Right hindlimb (tissue), 1 donor: ENCODE results near the gene AFAP1.

Experiments
- DNase-seq: peaks from one replicate; pipeline ENCODE4 v3.0.0-alpha.2; 2018

AFAP1 gene

DNA sequence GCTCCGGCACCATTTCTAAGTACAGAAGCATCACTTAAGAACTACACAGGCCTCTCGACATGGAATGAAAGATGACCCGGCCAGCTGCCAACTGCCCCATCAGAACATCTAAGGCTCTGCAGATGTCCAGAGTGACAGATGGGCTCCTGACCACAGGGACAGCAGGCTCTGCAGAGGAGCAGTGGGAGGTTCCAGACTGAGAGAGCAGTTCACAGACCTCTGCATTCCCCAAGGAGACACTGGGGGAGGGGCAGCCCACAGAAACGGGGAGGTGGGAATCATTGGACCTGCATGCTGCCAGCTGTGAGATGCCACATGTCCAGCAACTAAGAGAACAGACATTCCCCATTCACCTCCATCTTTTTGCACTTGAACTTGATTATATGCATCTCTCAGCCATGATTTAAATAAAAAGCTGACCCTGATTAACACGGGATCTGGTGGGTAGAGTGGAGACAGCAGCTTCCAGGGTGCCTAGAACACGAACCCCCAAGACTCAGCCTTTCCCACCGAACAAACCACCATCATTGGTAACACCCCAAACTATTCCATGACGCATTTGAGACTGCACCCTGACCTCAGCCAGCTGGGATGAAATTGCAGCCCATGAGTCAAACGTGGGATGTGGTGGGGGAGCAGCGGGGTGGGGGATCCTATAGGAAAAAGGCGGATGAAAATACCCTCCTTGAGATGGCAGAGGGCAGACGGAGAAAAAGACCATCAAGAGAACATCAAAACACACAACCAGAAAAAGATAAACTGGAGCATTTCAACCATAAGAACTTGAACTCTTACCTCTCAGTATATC is 47.2 kb downstream of the AFAP1 start:
- DNase-seq = peak; percentile 57

DNA sequence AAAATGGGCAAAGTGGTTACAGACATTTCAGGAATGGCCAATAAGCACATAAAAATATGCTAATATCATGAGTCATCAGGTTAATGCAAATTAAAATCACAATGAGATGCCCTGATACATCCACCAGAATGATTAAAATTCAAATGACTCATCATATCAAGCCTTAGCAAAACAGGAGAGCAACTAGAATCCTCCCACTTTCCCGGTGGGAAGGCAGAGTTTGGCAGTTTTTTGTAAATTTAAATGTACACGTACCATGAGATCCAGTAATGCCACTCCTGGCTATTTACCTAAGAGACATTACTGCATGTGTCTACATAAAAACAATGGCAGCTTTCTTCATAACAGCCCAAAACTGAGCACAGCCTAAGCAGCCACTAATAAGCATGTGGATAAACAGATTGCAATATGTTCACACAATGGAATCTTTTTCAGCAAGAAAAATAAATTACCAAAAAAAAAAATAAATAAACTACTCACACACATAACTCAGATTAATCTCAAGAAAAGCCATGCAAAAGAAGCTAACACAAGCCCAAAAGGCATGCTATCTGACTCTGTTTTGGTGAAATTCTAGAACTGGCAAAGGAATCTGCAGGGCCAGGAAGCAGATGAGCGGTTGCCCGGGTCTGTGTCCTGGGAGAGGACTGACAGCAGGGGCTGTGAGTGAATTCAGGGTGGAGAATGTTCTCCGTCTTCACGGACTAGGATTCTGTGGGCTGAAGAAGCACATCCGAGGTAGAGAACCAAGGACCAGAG is 48.8 kb downstream of the AFAP1 start:
- DNase-seq = no peak

DNA sequence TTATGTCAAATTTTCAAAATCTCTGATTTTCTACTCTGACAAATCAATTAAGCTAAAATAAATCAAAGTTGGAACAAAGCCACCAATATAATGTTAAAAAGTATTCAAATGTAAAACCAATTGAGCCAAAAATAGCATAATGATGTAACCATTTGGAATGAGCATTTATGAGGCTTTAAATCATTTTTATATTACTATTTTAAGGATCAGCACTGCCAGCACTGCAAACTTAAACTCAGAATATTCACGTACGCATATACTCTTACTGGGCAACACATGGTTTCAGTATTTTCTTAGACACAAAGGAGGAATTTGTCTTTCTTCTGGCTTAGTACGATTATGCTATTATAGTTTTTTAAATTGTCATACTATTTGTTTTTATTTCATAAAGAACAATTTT is 52.2 kb downstream of the AFAP1 start:
- DNase-seq = no peak

DNA sequence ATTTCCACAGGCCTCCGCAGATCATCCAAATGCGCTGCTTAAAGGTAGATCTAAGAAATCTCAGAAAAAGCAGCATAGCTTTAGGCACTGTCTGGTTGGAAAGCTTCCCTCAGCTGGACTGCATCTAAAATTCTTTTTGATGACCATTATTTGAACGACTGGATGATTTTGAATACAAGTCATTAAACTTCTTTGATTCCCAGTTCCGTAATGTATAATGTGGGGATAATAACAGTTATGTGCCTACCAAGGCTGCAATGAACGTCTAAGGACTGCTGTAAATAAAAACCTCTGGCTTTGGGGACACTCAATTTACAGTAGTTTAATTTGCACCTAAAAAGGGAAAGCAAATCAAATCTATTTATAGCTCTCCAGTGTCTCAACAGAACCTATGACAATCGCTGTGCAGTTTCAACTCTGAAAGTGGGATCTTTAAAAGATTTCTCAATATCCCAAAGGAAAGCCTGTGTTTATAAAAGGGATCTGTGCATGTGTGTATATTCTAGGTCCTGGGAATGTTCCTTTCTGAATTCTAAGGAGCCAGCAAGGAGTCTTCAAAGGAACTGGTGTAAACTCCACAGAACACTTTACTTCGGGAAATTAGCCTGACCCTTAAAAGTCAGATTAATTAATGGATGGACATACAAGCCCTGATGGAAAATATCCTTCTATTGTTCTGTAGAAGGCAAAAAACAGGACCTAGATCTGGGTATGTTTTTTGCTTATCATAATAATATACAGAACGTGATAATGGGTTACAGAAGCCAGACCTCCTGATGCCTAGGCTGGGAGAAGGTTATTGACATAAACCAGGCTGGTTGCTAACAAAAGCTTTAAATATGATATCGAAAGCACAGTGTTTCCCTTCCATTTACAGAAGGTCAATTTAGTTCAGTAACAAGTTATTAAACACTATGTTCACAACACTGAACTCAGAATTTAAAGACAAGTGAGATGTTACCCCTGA is 53.4 kb downstream of the AFAP1 start:
- DNase-seq = no peak

DNA sequence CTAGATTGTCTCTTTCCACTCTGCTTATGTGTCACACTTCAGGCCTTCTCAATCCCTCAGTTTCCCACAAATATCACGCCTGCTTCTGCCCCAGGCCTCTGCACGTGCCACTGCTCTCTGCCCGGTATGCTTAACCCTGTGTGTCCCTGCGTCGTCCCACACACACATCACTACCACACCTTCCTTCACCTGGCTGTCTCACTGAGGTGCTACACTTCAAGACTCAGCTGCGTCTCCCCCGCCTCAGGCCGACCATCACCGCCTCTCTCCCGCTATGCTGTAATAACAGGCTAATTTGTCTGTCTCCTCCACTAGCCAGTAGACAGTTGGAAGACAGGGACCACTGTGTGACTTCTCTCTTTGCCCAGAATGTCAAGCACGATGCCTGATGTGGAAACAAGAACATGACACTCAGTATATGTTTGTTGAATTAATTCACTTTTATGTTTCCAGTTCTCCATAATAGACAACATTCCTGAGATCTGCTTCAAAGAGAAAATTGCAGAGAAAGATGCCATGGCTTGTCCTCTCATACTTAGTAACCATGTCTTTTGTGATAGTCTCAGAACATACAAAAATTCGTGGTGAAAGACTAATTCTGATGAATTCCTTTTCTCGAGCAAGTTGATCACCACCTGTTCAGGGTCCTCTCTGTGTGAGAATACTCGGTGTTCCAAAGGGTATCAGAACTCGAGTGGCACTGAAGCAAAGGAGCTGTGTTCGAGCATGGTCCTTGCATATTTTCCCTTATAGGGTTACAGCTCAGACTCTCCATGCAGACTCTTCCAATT is 54.2 kb downstream of the AFAP1 start:
- no peak for DNase-seq

DNA sequence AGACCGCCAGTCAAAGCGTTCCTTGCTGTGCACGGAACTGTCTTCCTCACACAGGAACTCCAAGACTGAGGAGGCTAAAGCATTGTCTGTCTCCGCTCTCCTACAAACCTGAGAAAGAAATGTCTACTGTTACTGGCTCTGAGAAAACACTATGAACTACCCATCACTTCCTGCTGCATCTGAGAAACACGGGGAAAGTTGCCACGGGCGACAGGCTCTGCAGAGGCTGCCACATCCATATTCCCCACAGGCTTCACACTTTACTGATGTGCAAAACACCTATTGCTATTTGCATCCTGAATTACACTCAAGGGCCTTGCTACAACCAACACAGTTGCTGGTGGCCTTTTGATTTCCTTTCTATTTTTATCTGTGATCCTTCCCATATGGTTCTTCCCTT is 59.0 kb downstream of the AFAP1 start:
- DNase-seq = no peak

DNA sequence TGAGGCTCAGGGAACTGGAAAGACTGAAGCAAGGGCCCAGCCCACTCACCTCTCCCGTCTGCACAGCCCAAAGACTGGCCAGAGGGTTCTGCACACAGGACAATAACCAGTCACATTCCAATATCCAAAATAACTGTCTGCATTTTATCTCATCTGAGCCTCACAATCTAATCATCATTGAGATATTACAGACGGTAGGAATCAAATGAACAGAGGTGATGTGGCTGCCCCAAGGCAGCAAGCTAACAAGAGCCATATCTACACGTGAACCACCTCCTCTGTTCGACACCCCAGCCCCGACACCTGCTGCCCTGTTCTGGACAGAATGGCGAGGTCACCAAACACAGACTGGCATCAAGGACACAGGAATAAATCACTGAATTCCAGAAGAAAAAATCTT is 60.5 kb downstream of the AFAP1 start:
- no peak for DNase-seq

DNA sequence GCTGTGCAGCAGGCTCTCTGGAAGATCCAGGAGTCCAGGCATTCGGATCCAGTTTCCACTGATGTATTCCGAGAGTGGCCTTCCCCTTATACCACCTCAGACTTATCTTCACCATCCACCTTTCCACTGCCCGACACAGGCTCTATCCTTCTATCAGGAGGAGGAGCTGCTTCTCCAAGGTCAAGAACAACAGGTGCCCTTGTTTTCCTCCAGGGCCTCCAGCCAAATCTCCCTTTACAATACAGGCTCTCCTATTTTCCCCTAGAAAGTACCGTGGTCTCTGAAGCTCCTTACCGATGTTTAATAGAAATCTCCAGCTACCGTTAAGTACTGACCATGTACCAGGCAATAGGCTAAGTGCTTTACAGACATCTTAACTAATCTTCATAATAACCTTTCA is 61.3 kb downstream of the AFAP1 start:
- no peak for DNase-seq

DNA sequence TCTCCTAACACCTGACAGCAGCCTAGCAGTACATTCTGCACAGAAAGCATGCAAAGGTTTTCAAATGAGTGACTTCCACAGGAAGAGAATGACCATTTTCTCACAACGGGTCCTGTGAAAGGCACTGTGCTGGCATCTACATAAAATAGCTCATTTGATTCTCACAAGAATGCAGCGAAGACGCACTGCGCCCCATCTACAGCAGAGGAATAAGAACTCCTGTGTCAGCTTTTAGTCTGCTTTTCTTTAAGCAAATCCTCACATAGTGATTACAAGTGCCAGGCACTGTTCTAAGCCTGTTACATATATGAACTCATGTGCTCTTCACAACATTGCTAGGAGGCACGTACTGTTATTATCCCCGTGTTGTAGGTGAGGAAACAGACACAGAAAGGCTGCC is 62.5 kb downstream of the AFAP1 start:
- DNase-seq = no peak

DNA sequence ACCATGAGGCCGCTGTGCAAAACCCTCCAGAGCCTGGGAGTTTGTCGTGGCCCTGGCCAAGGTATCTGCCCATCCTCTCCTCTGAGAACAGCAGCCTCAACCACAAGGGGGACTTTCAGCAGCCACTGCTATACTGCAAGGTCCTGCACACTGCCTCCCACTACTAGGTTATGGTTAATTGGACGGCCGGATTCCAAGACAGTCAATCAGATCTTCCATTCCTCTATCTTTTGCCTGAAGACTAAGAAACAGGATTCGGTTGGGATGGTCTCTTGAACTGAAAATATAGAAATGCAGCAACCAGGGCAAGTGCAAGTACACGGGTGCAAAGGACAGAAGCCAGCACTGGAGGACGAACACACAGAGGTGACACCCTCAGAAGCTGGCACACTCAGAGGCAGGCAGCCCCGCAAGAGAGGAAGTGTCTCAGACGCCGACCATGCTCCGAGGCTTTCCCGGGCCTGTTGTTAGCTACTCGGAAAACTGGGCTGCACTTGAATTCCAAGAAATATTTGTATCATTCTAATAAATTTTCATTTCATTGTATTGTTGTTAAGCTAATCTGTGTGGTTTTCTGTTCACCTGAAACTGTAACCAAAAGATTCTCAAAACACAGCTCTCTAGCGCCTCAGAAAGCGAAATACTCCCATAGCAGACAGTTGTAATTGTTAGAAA is 63.3 kb downstream of the AFAP1 start:
- DNase-seq = no peak

DNA sequence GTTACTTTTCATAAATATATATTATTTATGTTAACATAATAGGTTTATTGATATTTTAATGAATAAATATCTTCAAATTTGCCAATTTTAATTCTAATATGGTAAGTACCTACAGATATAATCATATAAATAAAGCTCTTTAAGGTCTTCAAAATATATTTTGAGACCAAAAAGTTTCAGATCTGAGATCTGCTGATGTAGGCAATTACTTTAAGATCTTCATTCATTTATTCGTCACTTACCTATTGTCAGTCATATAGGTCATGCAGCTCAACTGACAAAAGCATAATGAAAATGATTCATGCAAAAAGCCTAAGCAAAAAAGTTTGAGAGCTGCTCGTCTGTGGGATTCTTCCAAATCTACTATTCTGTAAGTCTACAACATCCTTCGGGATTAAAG is 64.8 kb downstream of the AFAP1 start:
- DNase-seq = no peak

DNA sequence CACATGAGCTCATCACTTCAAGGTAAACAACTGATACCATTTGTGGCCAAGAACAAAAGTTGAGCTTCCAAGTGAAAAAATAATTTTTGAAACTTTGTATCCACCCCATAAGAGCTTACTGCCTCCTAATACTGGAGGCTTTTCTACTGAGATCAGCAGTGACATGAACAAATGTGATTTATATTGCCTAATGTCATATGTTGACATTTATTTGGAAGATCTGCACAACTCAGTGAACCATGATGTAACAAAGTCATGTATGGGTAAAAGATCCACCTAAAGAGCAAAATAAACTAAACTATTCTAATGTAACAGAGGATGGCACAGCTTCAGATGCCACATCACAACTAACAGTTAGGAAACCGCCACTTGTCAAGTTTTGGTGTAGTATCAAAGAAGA is 65.8 kb downstream of the AFAP1 start:
- no peak for DNase-seq

DNA sequence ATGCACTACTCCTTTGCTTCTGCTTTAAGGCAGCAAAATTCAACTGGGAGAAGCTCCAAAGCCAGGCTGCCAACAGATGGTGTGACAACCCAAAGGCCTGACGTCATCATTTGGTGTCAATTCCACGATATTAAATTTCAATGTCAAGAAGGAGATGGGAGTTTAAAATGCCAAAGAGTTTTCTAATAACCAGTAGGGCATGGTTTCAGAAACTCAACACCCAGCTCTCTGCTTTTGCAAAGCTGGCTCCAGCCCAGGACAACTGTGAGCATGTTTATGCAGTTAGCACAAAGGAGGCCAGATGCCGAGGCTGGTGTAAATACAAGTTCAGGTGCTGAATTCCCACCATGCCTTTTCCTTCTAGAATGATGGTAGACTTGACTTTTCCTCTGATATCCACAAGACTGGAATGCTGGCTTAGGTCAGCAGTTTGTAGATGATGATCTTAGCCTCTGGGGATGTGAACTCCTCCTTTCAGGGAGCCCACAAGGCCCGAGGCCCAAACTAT is 67.3 kb downstream of the AFAP1 start:
- DNase-seq = peak; percentile 88

DNA sequence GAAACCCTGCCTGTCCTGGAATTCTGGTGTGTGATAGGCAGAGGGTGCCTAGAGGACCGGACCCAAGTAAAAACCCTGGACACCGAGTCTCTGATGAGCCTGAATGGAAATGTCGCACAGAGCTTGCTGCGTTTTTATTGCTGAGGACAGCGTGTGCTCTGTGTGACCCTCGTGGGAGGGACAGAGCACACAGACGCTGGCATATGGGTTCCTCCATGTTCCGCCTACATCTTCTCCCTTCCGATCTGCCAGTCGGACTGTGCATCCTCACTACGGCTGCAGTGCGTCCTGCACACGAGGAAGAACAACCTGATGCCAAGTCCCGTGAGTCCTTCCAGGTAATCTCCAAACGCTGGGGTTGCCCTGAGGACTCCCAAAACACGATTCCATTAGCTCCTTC is 68.3 kb downstream of the AFAP1 start:
- no peak for DNase-seq

DNA sequence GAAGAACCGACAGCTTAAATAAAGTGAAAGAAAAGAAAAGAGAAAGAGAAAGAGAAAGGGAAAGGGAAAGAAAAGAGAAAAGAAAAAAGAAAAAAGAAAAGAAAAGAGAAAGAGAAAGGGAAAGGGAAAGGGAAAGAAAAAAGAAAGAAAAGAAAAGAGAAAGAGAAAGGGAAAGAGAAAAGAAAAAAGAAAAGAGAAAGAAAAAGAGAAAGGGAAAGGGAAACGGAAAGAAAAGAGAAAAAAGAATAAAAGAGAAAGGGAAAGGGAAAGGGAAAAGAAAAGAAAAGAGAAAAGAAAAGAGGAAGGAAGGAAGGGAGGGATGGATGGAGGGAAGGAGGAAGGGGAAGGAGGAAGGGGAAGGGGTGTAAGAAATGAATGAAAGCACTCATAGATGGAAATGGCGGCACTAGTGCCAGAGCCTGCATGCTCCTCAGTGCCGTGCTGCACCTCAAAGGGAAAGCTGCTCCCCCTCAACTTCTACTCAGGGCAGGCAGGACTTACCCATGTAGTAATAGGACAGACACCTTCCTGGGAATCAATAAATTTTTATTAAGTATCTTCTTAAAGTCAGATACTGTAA is 70.7 kb downstream of the AFAP1 start:
- no peak for DNase-seq

DNA sequence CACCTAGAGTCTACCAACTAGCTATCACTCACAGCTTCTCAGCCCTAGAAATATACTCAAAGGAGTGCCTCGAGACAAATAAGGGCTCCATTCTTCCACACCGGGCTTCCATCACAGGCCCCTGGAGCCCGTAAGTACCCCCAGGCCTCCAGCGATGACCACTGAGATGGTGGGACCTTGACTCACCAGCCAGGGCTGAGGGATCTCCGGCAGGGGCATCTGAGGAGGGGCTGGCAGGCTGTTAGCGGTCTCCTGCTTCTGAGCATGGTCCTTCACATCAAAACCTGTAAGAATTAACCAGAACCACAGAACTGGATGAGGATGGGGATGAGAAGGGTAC is 71.3 kb downstream of the AFAP1 start:
- no peak for DNase-seq

DNA sequence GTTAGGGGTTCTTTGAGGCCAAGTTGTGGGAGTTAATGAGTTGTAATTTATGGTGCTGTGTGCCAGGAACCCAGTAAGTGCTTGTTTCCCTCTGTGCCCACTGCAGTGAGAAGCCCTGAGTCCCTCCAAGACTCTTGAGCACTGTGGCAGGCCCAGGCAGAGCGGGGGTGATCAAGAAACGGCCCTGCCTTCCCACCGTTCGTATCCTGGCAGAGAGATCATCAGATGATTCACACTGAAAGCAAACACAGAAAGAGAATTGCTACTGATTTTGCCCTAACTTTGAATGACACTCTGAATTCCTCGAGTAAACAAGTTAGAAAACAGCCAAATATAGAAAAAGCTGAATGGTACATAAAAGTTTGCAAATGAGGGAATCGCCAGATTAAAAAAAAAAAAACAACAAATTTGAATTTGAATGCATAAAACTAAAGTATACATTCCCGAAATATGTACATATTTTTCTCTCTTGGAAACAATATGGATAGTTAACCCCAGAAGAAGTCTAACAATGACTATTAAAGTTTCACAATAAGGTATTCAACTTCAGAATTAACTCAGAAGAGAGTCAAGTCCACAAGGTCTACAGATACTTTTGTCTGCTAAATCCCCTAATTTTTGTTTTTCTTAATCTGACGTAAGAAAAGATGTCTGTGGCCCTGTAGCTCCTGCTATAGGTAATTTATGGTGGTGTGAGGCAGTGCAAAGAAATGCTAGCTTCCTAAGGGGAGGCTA is 71.8 kb downstream of the AFAP1 start:
- DNase-seq = no peak

DNA sequence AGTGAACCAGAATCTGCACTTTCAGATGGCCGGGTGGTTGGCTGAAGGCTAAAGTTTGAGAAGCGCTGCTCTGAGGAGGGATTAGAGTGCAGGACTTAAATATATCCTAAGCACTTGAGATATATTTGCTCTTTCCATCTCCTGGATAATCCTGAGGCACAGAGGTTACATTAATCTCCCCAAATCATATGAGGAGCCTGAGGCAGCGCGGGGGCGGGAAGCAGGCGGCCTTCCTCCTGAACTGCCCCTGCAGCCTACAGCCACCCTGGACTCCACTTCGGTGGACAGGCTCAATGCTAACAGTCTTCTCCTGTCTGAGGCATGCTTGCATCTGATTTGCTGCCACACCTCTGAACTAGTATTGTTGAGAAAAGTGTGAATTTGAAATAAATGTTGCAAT is 72.5 kb downstream of the AFAP1 start:
- DNase-seq = no peak

DNA sequence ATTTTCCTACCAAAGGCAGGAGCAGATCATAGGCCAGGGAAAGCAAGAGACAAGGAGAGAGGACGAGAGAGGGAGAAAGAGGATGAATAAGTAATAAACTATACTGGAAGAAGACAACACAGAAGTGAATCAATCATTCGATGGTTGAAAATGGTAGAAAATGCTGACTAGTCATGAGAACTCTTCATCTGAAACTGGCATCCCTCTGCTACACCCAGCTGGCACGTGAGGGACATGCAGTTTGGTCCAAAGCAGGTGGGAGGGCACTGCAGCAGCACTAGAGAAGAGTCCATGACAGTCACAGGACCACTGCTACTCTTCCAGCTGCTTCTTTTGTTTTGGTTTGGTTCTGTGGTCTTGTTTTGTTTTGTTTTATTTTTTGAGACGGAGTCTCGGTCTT is 74.1 kb downstream of the AFAP1 start:
- no peak for DNase-seq

DNA sequence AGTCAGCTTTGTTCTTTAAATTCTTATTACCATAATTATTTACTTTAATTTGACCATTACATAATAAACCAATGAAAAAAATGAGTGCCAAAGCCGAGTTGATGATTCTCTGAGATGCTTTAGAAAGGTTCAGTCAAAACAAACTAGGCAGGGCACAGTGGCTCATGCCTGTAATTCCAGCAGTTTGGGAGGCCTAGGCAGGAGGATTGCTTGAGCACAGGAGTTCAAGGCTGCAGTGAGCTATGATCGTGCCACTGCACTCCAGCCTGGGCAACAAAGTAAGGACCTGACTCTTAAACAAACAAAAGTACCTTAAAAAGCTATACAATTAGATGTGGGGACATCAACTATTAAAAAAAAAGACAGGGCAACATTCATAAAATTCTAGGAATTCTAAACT is 75.0 kb downstream of the AFAP1 start:
- DNase-seq = no peak
